Measurements from ENCODE around the gene KIF23. TPM values are rescaled to one million over a fixed set of nuclear protein-coding genes. Genes with fewer than 3 reads are reported as not detected.

The KIF23 gene
- polyA plus RNA-seq, 3 donors = 1.5 to 8.1 (median 1.8) TPM

- Histone ChIP-seq H2AFZ (ENCODE audit: insufficient read depth, low read depth, low read length, poor library complexity, severe bottlenecking) (no peak overlapping the region), H3K4me1 (ENCODE audit: control insufficient read depth in 1 of 2, insufficient read depth in 2 of 2, low read length in 2 of 2) (peaks cover 0 to 4% of the 10 kb centered on the region in 2 donors), H3K27me3 (ENCODE audit: control insufficient read depth in 2 of 2, insufficient read depth in 2 of 2, low read length in 2 of 2) (no peaks in the 10 kb centered on the region), H3K4me2 (replicated peaks; ENCODE audit: extremely low read depth, low read length, poor library complexity, severe bottlenecking) (no peak overlapping the region), H4K20me1 (ENCODE audit: insufficient read depth, low read length) (no peaks in the 10 kb centered on the region), H3K4me3 (replicated peaks in 1 of 3; ENCODE audit: low read depth in 2 of 3, low read length in 3 of 3) (no peak overlapping the region), H3K9ac (ENCODE audit: insufficient read depth, low read length, poor library complexity, severe bottlenecking) (no peak overlapping the region), H3K79me2 (ENCODE audit: insufficient read depth, low read length) (no peaks in the 10 kb centered on the region), H3K9me3 (replicated peaks in 1 of 2; ENCODE audit: control insufficient read depth in 1 of 2, insufficient read depth in 1 of 2, low read length in 2 of 2) (no peaks in the 10 kb centered on the region), H3K36me3 (replicated peaks in 1 of 2; ENCODE audit: control insufficient read depth in 1 of 2, insufficient read depth in 2 of 2, low read length in 2 of 2) (no peaks in the 10 kb centered on the region), H3K27ac (ENCODE audit: low read depth in 1 of 2, low read length in 2 of 2) (no peak overlapping the region)
- H3K36me3 Mint-ChIP-seq = no peaks in the 10 kb centered on the region
- H3K27ac Mint-ChIP-seq = no peak overlapping the region
- WGBS (ENCODE audit: insufficient coverage) = 97% methylated on average over 6 of the region's 10 CpGs
- no peak for TF ChIP-seq CTCF (IDR thresholded peaks at IDR 0.05)
- peaks cover 7 to 11% (median 9%) of the 10 kb centered on the region in 3 donors for H3K27me3 Mint-ChIP-seq (ENCODE audit: low read depth in 3 of 3)
- H3K4me3 Mint-ChIP-seq = peak overlapping the region in 1 of 2 donors; percentile 40
- peaks cover 15% of the 10 kb centered on the region for H3K4me1 Mint-ChIP-seq
- DNase-seq = no peak
- H3K9me3 Mint-ChIP-seq = no peaks in the 10 kb centered on the region
- intact Hi-C loops (cut with micrococcal nuclease) = loop anchor here in 1 of 2 donors (2.0 kb wide), 1 partner anchor 337 kb away; no protein-coding TSS in a partner anchor
Measured at GRCh38 chr15:69395460-69395859, 18.7 kb upstream of the KIF23 start.

DNA sequence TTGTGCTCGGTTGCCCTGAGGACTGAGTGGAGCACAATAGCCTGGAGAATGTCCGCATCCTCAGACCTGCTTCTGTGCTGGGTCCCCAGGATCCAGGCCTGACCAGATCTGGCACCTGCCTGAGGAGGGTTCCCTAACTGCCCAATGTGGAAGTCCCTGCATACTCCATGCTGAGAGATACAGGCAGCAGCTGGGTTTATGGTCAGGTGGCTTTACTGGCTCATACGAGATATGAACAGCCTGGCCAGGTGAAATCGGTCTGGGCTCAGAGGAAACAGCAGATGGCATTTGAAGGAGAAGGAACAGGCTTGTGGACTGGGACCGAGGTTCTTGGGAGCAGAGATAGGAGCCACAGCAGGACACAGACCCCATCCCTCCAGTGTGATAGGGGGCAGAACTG, 18.2 kb upstream of the KIF23 start:
- no peak overlapping the region for H3K9ac ChIP-seq (ENCODE audit: insufficient read depth, low read length, poor library complexity, severe bottlenecking)
- WGBS (ENCODE audit: insufficient coverage) = 84% methylated on average over 5 of the region's 5 CpGs
- no peak for TF ChIP-seq CTCF (IDR thresholded peaks at IDR 0.05)
- H3K9me3 ChIP-seq (replicated peaks in 1 of 2; ENCODE audit: control insufficient read depth in 1 of 2, insufficient read depth in 1 of 2, low read length in 2 of 2) = no peaks in the 10 kb centered on the region
- H3K27ac Mint-ChIP-seq = no peak overlapping the region
- H3K27me3 ChIP-seq (ENCODE audit: control insufficient read depth in 2 of 2, insufficient read depth in 2 of 2, low read length in 2 of 2) = no peaks in the 10 kb centered on the region
- no peak for DNase-seq
- no peaks in the 10 kb centered on the region for H3K9me3 Mint-ChIP-seq
- H3K79me2 ChIP-seq (ENCODE audit: insufficient read depth, low read length) = no peaks in the 10 kb centered on the region
- no peak overlapping the region for H3K4me3 ChIP-seq (replicated peaks in 1 of 3; ENCODE audit: low read depth in 2 of 3, low read length in 3 of 3)
- no peaks in the 10 kb centered on the region for H3K36me3 Mint-ChIP-seq
- no peak overlapping the region for H3K4me2 ChIP-seq (replicated peaks; ENCODE audit: extremely low read depth, low read length, poor library complexity, severe bottlenecking)
- no peaks in the 10 kb centered on the region for H4K20me1 ChIP-seq (ENCODE audit: insufficient read depth, low read length)
- H3K4me1 Mint-ChIP-seq = peaks cover 15% of the 10 kb centered on the region
- H3K4me3 Mint-ChIP-seq = no peak overlapping the region
- H3K27me3 Mint-ChIP-seq (ENCODE audit: low read depth in 3 of 3) = peaks cover 9 to 11% (median 9%) of the 10 kb centered on the region in 3 donors
- H3K27ac ChIP-seq (ENCODE audit: low read depth in 1 of 2, low read length in 2 of 2) = no peak overlapping the region
- intact Hi-C loops (cut with micrococcal nuclease) = loop anchor here in 1 of 2 donors (2.0 kb wide), 1 partner anchor 337 kb away; no protein-coding TSS in a partner anchor
- H2AFZ ChIP-seq (ENCODE audit: insufficient read depth, low read depth, low read length, poor library complexity, severe bottlenecking) = no peak overlapping the region
- no peaks in the 10 kb centered on the region for H3K36me3 ChIP-seq (replicated peaks in 1 of 2; ENCODE audit: control insufficient read depth in 1 of 2, insufficient read depth in 2 of 2, low read length in 2 of 2)
- H3K4me1 ChIP-seq (ENCODE audit: control insufficient read depth in 1 of 2, insufficient read depth in 2 of 2, low read length in 2 of 2) = peaks cover 0 to 4% of the 10 kb centered on the region in 2 donors
